MM.1S (cell line): Measurements from ENCODE around the gene DCAF4L1.

ENCODE experiments used
- DNase-seq: peaks from one replicate; pipeline ENCODE4 v3.0.0-alpha.2; 2015
- H2AFZ ChIP-seq: fragments of 300-600 bp; sonication (generic); 2 replicates; pipeline ENCODE4 v1.6.0; 2016; ENCODE audit warnings: antibody characterized with exemption, low read length
- H3F3A ChIP-seq: fragments of 300-600 bp; sonication (generic); 2 replicates; pipeline ENCODE4 v1.6.1; 2016; ENCODE audit warnings: mild to moderate bottlenecking, antibody characterized with exemption, low read length, moderate library complexity, mixed read lengths; ENCODE audit not compliant: insufficient read depth
- H3K27ac ChIP-seq: fragments of 300-600 bp; sonication (generic); 2 replicates; pipeline ENCODE4 v1.5.1; 2016; ENCODE audit warnings: mild to moderate bottlenecking, low read length
- H3K27me3 ChIP-seq: fragments of 300-600 bp; sonication (generic); replicated peaks from 2 replicates; pipeline ENCODE4 v1.6.0; 2016; ENCODE audit warnings: low read length; ENCODE audit not compliant: insufficient read depth
- H3K36me3 ChIP-seq: fragments of 300-600 bp; sonication (generic); replicated peaks from 2 replicates; pipeline ENCODE4 v1.6.1; 2016; ENCODE audit warnings: mild to moderate bottlenecking, low read length, mixed read lengths; ENCODE audit not compliant: insufficient read depth
- H3K4me1 ChIP-seq: fragments of 300-600 bp; sonication (generic); 2 replicates; pipeline ENCODE4 v1.6.1; 2016; ENCODE audit warnings: low read length, mixed read lengths
- H3K4me2 ChIP-seq: fragments of 300-600 bp; sonication (generic); 2 replicates; pipeline ENCODE4 v1.6.0; 2016; ENCODE audit warnings: low read depth, low read length
- H3K4me3 ChIP-seq: fragments of 300-600 bp; sonication (generic); 2 replicates; pipeline ENCODE4 v1.5.1; 2016; ENCODE audit warnings: low read length, mixed read lengths
- H3K79me2 ChIP-seq: fragments of 300-600 bp; sonication (generic); 2 replicates; pipeline ENCODE4 v1.6.1; 2016; ENCODE audit warnings: mixed run types, low read length, mixed read lengths
- H3K9ac ChIP-seq: fragments of 300-600 bp; sonication (generic); 2 replicates; pipeline ENCODE4 v1.6.1; 2016; ENCODE audit warnings: low read length, mixed read lengths
- H3K9me2 ChIP-seq: fragments of 300-600 bp; sonication (generic); replicated peaks from 2 replicates; pipeline ENCODE4 v1.6.1; 2016; ENCODE audit warnings: mild to moderate bottlenecking, low read length, mixed read lengths; ENCODE audit not compliant: insufficient read depth
- H3K9me3 ChIP-seq: fragments of 300-600 bp; sonication (generic); replicated peaks from 2 replicates; pipeline ENCODE4 v1.6.1; 2016; ENCODE audit warnings: mild to moderate bottlenecking, low read length, mixed read lengths; ENCODE audit not compliant: insufficient read depth
- H4K20me1 ChIP-seq: fragments of 300-600 bp; sonication (generic); 2 replicates; pipeline ENCODE4 v1.6.1; 2016; ENCODE audit warnings: mild to moderate bottlenecking, low read length, moderate library complexity, mixed read lengths; ENCODE audit not compliant: insufficient read depth
- EZH2 ChIP-seq: fragments of 300-600 bp; sonication (generic); optimal IDR thresholded peaks from 2 replicates; pipeline ENCODE3; 2017; ENCODE audit warnings: low read depth, mild to moderate bottlenecking, antibody characterized with exemption, low read length, mixed read lengths
- EZH2phosphoT487 ChIP-seq: fragments of 300-600 bp; sonication (generic); IDR thresholded peaks from 2 replicates; pipeline ENCODE4 v1.6.1; 2018; ENCODE audit warnings: antibody characterized with exemption, low read length
- TF ChIP-seq, protein P1 (sequence below): fragments of 300-600 bp; sonication (generic); IDR thresholded peaks from 2 replicates; pipeline ENCODE4 v1.5.1; 2016; ENCODE audit warnings: antibody characterized with exemption, low read length, mixed read lengths

Gene DCAF4L1

DNA sequence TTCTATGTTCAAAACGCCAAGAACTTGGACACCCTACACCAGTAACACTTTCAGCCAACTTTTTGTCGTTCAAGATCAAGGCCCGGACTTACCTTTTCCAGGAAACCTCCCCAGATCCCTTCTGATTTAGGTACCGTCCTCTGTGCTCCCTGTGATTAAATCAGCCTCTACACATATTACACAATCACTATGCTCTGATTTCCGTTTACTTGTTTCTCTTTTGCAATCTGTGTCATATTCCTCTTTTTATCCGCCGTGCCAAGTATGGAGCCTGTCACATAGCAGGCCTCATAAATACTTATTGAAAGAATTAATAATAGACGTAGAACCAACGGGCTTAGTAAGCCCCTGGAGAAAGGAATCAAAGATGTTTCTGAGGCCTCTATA is 47.0 kb upstream of the DCAF4L1 start:
- peak overlapping the region; percentile 59 for H2AFZ ChIP-seq
- peaks cover 45% of the 10 kb centered on the region for H3K79me2 ChIP-seq
- H3K36me3 ChIP-seq, result no peaks in the 10 kb centered on the region; the same call in 1 of the 2 replicates
- no peaks in the 10 kb centered on the region for H3K27me3 ChIP-seq
- peak overlapping the region; percentile 100 for H3K4me3 ChIP-seq
- DNase-seq, result no peak
- no peaks in the 10 kb centered on the region for H3F3A ChIP-seq
- H3K4me1 ChIP-seq, result peaks cover 4% of the 10 kb centered on the region; the same call in 1 of the 2 replicates
- no peaks in the 10 kb centered on the region for H4K20me1 ChIP-seq
- peak overlapping the region; percentile 29 for H3K4me2 ChIP-seq
- H3K9me2 ChIP-seq, result no peaks in the 10 kb centered on the region
- H3K9ac ChIP-seq, result no peak overlapping the region
- no peak for TF ChIP-seq EZH2phosphoT487
- TF ChIP-seq EZH2, result no peak
- TF ChIP-seq, protein P1, sequence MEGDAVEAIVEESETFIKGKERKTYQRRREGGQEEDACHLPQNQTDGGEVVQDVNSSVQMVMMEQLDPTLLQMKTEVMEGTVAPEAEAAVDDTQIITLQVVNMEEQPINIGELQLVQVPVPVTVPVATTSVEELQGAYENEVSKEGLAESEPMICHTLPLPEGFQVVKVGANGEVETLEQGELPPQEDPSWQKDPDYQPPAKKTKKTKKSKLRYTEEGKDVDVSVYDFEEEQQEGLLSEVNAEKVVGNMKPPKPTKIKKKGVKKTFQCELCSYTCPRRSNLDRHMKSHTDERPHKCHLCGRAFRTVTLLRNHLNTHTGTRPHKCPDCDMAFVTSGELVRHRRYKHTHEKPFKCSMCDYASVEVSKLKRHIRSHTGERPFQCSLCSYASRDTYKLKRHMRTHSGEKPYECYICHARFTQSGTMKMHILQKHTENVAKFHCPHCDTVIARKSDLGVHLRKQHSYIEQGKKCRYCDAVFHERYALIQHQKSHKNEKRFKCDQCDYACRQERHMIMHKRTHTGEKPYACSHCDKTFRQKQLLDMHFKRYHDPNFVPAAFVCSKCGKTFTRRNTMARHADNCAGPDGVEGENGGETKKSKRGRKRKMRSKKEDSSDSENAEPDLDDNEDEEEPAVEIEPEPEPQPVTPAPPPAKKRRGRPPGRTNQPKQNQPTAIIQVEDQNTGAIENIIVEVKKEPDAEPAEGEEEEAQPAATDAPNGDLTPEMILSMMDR, result no peak
- H3K9me3 ChIP-seq, result no peaks in the 10 kb centered on the region
- no peak overlapping the region for H3K27ac ChIP-seq

DNA sequence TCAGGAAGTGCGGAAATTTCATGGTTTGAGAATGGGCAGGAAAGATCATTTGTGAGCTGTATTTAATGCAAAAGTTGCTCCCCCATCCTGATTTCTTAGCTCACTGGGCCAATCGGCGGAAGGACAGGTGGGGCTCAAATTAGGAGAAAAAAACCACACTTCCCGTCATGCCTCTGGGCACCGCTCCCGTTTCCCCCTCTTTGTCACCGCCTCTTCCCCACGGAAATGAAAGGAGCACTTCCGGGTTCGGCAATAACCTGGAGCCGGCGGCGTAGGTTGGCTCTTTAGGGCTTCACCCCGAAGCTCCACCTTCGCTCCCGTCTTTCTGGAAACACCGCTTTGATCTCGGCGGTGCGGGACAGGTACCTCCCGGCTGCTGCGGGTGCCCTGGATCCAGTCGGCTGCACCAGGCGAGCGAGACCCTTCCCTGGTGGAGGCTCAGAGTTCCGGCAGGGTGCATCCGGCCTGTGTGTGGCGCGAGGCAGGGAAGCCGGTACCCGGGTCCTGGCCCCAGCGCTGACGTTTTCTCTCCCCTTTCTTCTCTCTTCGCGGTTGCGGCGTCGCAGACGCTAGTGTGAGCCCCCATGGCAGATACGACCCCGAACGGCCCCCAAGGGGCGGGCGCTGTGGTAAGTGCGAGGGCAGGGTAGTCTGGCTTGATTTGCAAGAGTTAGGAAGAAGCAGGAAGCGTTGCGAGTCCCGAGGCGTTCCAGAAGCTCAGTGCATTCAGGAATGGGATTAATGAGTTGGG is 46.5 kb upstream of the DCAF4L1 start, which contains the start of gene TMEM33:
Gene TMEM33, plus strand, starts transcription at position 529 of the 751 bp plus-strand sequence. Its CDS starts 56 bp downstream, at position 585.
- TF ChIP-seq, protein P1, result no peak; the same call in 1 of the 2 replicates
- no peak for TF ChIP-seq EZH2
- no peak for TF ChIP-seq EZH2phosphoT487
- H3K27ac ChIP-seq, result peak within 1 kb of the TSS; percentile 57; the same call in 1 of the 2 replicates
- no peaks in the 10 kb centered on the region for H3K27me3 ChIP-seq
- no peaks in the 10 kb centered on the region for H4K20me1 ChIP-seq
- H3F3A ChIP-seq, result no peaks in the 10 kb centered on the region
- no peaks in the 10 kb centered on the region for H3K9me2 ChIP-seq
- H3K36me3 ChIP-seq, result no peaks in the 10 kb centered on the region; the same call in 1 of the 2 replicates
- peaks cover 4% of the 10 kb centered on the region; the same call in 1 of the 2 replicates for H3K4me1 ChIP-seq
- H3K79me2 ChIP-seq, result peaks cover 50% of the 10 kb centered on the region
- DNase-seq, result peak; percentile 91
- H3K4me2 ChIP-seq, result peak within 1 kb of the TSS; percentile 69
- H2AFZ ChIP-seq, result peak within 1 kb of the TSS; percentile 59
- H3K4me3 ChIP-seq, result peak within 1 kb of the TSS; percentile 100
- H3K9me3 ChIP-seq, result no peaks in the 10 kb centered on the region
- H3K9ac ChIP-seq, result peak within 1 kb of the TSS; percentile 92

DNA sequence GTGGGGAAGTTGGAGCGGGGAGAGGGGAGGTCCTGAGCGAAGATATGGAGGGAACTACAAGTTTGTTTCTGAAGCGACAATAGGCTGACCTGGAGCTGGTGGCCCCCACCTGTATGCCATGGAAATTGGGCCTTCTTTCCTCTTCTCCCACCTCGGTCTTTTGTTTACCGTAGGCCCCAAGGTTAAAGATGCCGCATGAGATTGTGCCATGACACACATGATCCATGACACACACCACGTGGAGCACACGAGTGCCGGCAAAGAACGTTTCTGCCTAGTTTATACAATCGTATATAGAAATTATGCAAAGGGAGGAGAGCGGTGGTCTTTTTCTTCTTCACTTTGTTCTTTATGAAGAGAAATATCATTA is 45.9 kb upstream of the DCAF4L1 start:
- no peaks in the 10 kb centered on the region; the same call in 1 of the 2 replicates for H3K36me3 ChIP-seq
- no peaks in the 10 kb centered on the region for H3K9me2 ChIP-seq
- DNase-seq, result peak; percentile 13

More for the DNA sequence above, 45.9 kb upstream of the DCAF4L1 start:
- H2AFZ ChIP-seq, result peak overlapping the region; percentile 59
- H3K4me1 ChIP-seq, result peaks cover 4% of the 10 kb centered on the region; the same call in 1 of the 2 replicates
- H3K9ac ChIP-seq, result peak overlapping the region; percentile 92
- no peaks in the 10 kb centered on the region for H4K20me1 ChIP-seq
- peak overlapping the region; percentile 69 for H3K4me2 ChIP-seq
- peak overlapping the region; percentile 57; the same call in 1 of the 2 replicates for H3K27ac ChIP-seq
- no peaks in the 10 kb centered on the region for H3K9me3 ChIP-seq
- no peaks in the 10 kb centered on the region for H3K27me3 ChIP-seq
- H3K79me2 ChIP-seq, result peaks cover 53% of the 10 kb centered on the region
- TF ChIP-seq, protein P1, result no peak
- TF ChIP-seq EZH2phosphoT487 (no peak), EZH2 (no peak)
- H3K4me3 ChIP-seq, result peak overlapping the region; percentile 100
- no peaks in the 10 kb centered on the region for H3F3A ChIP-seq
